Measurements from ENCODE around the gene SCT. TPM values are rescaled to one million over a fixed set of nuclear protein-coding genes. Genes with fewer than 3 reads are reported as not detected.
A peak's percentile ranks its signal among the peaks of the same experiment; 100 is the strongest.

Gene SCT
- total and polyA plus RNA-seq, 2 donors (not counting 1 experiment from before 2014, with no cell fraction given) = not detected

GRCh38 chr11:612201-612960, 14.6 kb downstream of the SCT start:
- peak in 1 of 2 donors; percentile 35 for DNase-seq (ENCODE audit: low read depth in 2 of 2)
- Histone ChIP-seq H3K4me3 (replicated peaks in 1 of 4; ENCODE audit: control extremely low read depth in 1 of 4, insufficient read depth in 1 of 4, low read depth in 3 of 4, low read length in 4 of 4) (no peak overlapping the region), H3K79me2 (ENCODE audit: control insufficient read depth, insufficient read depth, low read length) (no peaks in the 10 kb centered on the region), H3K4me1 (ENCODE audit: control insufficient read depth, extremely low read depth, insufficient read depth, low read length) (no peaks in the 10 kb centered on the region), H3K4me2 (ENCODE audit: extremely low read depth, insufficient read depth, low read length) (no peak overlapping the region), H3K9me3 (ENCODE audit: control insufficient read depth, insufficient read depth, low read depth, low read length) (no peaks in the 10 kb centered on the region), H3K9ac (ENCODE audit: insufficient read depth, low read length) (no peak overlapping the region), H3K36me3 (ENCODE audit: control insufficient read depth, insufficient read depth, low read length) (peaks cover 46% of the 10 kb centered on the region), H4K20me1 (ENCODE audit: control insufficient read depth, extremely low read depth, insufficient read depth, low read length) (no peaks in the 10 kb centered on the region), H2AFZ (ENCODE audit: low read length) (no peak overlapping the region), H3K27ac (ENCODE audit: insufficient read depth, low read length) (no peak overlapping the region), H3K27me3 (ENCODE audit: control insufficient read depth, insufficient read depth, low read length) (no peaks in the 10 kb centered on the region)
- TF ChIP-seq EZH2 (IDR thresholded peaks at IDR 0.05; ENCODE audit: low read length, missing control alignments) = no peak
- TF ChIP-seq, protein P1, sequence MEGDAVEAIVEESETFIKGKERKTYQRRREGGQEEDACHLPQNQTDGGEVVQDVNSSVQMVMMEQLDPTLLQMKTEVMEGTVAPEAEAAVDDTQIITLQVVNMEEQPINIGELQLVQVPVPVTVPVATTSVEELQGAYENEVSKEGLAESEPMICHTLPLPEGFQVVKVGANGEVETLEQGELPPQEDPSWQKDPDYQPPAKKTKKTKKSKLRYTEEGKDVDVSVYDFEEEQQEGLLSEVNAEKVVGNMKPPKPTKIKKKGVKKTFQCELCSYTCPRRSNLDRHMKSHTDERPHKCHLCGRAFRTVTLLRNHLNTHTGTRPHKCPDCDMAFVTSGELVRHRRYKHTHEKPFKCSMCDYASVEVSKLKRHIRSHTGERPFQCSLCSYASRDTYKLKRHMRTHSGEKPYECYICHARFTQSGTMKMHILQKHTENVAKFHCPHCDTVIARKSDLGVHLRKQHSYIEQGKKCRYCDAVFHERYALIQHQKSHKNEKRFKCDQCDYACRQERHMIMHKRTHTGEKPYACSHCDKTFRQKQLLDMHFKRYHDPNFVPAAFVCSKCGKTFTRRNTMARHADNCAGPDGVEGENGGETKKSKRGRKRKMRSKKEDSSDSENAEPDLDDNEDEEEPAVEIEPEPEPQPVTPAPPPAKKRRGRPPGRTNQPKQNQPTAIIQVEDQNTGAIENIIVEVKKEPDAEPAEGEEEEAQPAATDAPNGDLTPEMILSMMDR (conservative IDR thresholded peaks at IDR 0.05 in 1 of 2, IDR thresholded peaks at IDR 0.05 in 1 of 2; ENCODE audit: low read depth in 1 of 2, low read length in 2 of 2) = peak; percentile 14 to 38

- DNase-seq (ENCODE audit: low read depth in 2 of 2) = no peak
- Histone ChIP-seq H3K9ac (ENCODE audit: insufficient read depth, low read length) (no peak overlapping the region), H3K36me3 (ENCODE audit: control insufficient read depth, insufficient read depth, low read length) (peaks cover 51% of the 10 kb centered on the region), H3K79me2 (ENCODE audit: control insufficient read depth, insufficient read depth, low read length) (no peaks in the 10 kb centered on the region), H3K27ac (ENCODE audit: insufficient read depth, low read length) (no peak overlapping the region), H3K9me3 (ENCODE audit: control insufficient read depth, insufficient read depth, low read depth, low read length) (no peaks in the 10 kb centered on the region), H2AFZ (ENCODE audit: low read length) (no peak overlapping the region), H3K4me3 (replicated peaks in 1 of 4; ENCODE audit: control extremely low read depth in 1 of 4, insufficient read depth in 1 of 4, low read depth in 3 of 4, low read length in 4 of 4) (no peak overlapping the region), H3K4me1 (ENCODE audit: control insufficient read depth, extremely low read depth, insufficient read depth, low read length) (no peaks in the 10 kb centered on the region), H4K20me1 (ENCODE audit: control insufficient read depth, extremely low read depth, insufficient read depth, low read length) (no peaks in the 10 kb centered on the region), H3K4me2 (ENCODE audit: extremely low read depth, insufficient read depth, low read length) (no peak overlapping the region), H3K27me3 (ENCODE audit: control insufficient read depth, insufficient read depth, low read length) (no peaks in the 10 kb centered on the region)
- TF ChIP-seq, protein P1 (conservative IDR thresholded peaks at IDR 0.05 in 1 of 2, IDR thresholded peaks at IDR 0.05 in 1 of 2; ENCODE audit: low read depth in 1 of 2, low read length in 2 of 2) = no peak
- no peak for TF ChIP-seq EZH2 (IDR thresholded peaks at IDR 0.05; ENCODE audit: low read length, missing control alignments)
Measured at GRCh38 chr11:611001-611996, 15.7 kb downstream of the SCT start.

All from fibroblast of lung (primary cell).